Panc1 (cell line): ENCODE data around the gene ERGIC1.

ENCODE experiments used
- SIN3A ChIP-seq: IDR thresholded peaks from 2 replicates; pipeline ENCODE4 v1.6.1; 2012; ENCODE audit warnings: low read depth, mild to moderate bottlenecking, low read length, moderate library complexity, borderline replicate concordance; ENCODE audit not compliant: insufficient read depth
- TF ChIP-seq, protein P1 (sequence below): fragments of 450-650 bp; IDR thresholded peaks from 2 replicates; pipeline ENCODE4 v1.5.1; 2017; ENCODE audit warnings: mild to moderate bottlenecking

- TF ChIP-seq, protein P1, sequence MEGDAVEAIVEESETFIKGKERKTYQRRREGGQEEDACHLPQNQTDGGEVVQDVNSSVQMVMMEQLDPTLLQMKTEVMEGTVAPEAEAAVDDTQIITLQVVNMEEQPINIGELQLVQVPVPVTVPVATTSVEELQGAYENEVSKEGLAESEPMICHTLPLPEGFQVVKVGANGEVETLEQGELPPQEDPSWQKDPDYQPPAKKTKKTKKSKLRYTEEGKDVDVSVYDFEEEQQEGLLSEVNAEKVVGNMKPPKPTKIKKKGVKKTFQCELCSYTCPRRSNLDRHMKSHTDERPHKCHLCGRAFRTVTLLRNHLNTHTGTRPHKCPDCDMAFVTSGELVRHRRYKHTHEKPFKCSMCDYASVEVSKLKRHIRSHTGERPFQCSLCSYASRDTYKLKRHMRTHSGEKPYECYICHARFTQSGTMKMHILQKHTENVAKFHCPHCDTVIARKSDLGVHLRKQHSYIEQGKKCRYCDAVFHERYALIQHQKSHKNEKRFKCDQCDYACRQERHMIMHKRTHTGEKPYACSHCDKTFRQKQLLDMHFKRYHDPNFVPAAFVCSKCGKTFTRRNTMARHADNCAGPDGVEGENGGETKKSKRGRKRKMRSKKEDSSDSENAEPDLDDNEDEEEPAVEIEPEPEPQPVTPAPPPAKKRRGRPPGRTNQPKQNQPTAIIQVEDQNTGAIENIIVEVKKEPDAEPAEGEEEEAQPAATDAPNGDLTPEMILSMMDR, result no peak
- TF ChIP-seq SIN3A, result no peak
These were observed 86.4 kb downstream of the ERGIC1 start for GRCh38 chr5:172920447-172920849.
